NCI-H345 treated with DMSO at 0.1 percent for 48 hours (cell line): ENCODE results near the gene WFDC13.
"Not testable (repeated sequence)": the region's sequence is repeated elsewhere in the genome, so short reads cannot be mapped to it uniquely, and the experiment has no call there.

Experiments used
- DNase-seq: peaks from one replicate; lab custom pipeline; 2025; ENCODE audit not compliant: unreplicated experiment; lab: John Stamatoyannopoulos, UW

The WFDC13 gene

DNA sequence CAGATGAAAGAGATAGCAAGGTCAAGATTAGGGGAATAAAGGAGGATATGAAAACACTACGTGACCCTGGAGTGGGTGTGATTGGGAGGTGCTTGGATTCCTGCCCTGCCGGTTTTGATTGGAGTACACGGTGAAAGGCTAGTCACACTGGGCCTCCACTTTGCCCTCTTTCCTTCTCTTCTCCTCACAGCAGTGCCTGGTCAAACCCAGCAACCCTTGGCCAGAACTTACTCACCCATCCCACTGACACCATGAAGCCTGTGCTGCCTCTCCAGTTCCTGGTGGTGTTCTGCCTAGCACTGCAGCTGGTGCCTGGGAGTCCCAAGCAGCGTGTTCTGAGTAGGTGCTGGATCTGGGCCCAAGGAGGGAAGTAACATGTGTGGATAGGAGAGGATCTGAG, at the start of gene WFDC13:
Gene WFDC13, plus strand, starts transcription at position 166 of the 400 bp plus-strand sequence. Its CDS starts 86 bp downstream, at position 252.
- no peak for DNase-seq

DNA sequence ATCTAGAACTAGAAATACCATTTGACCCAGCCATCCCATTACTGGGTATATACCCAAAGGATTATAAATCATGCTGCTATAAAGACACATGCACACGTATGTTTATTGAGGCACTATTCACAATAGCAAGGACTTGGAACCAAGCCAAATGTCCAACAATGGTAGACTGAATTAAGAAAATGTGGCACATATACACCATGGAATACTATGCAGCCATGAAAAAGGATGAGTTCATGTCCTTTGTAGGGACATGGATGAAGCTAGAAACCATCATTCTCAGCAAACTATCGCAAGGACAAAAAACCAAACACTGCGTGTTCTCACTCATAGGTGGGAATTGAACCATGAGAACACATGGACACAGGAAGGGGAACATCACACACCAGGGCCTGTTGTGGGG, 44.8 kb upstream of the WFDC13 start:
- not testable (repeated sequence) for DNase-seq

DNA sequence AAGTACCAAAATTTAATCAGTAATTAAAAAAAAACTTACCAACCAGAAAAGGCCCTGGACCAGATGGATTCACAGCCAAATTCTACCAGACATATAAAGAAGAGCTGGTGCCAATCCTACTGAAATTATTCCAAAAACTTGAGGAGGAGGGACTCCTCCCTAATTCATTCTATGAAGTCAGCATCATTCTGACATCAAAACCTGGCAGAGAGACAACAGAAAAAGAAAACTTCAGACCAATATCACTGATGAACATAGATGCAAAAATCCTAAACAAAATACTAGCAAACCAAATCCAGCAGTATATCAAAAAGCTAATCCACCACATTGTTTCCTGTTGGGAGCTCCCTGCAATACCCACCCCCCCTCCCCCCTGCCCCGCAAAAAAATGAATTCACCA, 31.7 kb upstream of the WFDC13 start, which contains the start of gene WFDC11:
Gene WFDC11, minus strand, starts transcription at position 101 of the 400 bp plus-strand sequence. CDS start 19,639 bp downstream, outside the sequence.
- no peak for DNase-seq

DNA sequence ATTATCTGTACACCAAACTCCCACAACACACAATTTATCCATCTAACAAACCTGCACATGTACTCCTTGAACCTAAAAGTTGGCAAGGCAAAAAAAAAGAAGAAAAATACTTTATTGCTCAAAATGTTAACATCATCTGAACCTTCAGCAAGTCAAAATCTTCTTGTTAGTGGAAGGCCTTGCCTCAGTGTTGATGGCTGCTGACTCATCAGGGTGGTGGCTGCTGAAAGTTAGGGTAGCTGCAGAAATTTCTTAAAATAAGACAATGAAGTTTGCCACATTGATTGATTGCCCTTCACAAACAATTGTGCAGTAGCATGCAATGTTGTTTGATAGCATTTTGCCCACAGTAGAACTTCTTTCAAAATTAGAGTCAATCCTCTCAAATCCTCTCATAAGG, 29.1 kb upstream of the WFDC13 start:
- no peak for DNase-seq

- DNase-seq = no peak
Observed at GRCh38 chr20:45679650-45680049, 22.2 kb upstream of the WFDC13 start.

DNA sequence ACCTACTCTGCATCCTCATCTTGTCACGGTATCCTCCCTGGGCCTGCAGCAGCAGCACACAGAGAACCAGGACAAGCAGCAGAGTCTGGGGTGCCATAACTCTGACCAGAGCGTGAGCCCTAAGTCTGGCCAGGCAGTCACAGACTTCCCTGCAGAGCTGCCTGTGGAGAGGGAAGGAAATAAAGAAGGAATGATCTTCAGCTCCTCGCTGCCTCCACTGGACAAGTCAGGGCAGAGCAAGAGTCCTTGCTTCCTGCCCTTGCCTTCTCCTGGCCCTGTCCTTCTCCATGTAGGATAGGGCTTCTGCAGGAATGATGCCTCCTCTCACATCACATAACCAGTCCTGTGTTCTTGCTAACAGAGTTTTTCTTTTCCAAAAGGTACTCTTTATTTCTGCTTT, 15.9 kb upstream of the WFDC13 start:
- no peak for DNase-seq

DNA sequence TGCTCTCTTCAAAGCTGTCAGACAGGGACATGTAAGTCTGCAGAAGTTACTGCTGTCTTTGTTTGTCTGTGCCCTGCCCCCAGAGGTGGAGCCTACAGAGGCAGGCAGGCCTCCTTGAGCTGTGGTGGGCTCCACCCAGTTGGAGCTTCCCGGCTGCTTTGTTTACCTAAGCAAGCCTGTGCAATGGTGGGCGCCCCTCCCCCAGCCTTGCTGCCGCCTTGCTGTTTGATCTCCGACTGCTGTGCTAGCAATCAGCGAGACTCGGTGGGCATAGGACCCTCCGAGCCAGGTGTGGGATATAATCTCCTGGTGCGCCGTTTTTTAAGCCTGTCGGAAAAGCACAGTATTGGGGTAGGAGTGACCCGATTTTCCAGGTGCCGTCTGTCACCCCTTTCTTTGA, 8.5 kb upstream of the WFDC13 start:
- not testable (repeated sequence) for DNase-seq

DNA sequence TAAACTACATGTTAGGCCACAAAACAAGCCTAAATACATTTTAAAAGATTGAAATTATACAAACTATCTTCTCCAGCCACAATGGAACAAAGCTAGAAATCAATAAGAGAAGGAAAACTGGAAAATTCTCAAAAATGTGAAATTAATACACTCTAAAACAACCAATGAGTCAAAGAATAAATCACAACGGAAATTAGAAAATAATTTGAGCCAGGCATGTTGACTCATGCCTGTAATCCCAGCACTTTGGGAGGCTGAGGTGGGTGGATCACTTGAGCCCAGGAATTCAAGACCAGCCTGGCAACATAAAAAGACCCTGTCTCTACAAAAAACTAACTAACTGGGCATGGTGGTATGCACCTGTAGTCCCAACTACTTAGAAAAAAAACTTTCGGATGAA, 6.3 kb upstream of the WFDC13 start:
- DNase-seq = no peak

DNA sequence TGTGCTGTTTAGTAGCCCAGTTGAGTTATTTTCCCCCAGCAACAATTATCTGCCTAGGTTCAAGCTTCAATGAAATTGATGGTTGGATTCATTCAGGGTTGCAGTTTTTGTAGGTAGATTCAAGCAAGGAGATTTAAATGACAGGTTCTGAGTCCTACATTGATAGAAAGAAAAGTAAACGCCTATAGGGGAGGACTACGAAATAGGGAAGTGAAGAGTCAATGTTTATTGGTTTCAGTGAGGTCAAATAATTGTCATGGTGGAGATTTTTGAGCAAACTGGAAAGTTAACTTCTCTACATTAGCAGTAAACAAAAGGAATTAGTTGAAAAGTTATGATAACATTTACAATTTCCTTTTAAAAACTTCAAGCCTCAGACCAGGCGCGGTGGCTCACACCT, 734 bp upstream of the WFDC13 start:
- DNase-seq = no peak

DNA sequence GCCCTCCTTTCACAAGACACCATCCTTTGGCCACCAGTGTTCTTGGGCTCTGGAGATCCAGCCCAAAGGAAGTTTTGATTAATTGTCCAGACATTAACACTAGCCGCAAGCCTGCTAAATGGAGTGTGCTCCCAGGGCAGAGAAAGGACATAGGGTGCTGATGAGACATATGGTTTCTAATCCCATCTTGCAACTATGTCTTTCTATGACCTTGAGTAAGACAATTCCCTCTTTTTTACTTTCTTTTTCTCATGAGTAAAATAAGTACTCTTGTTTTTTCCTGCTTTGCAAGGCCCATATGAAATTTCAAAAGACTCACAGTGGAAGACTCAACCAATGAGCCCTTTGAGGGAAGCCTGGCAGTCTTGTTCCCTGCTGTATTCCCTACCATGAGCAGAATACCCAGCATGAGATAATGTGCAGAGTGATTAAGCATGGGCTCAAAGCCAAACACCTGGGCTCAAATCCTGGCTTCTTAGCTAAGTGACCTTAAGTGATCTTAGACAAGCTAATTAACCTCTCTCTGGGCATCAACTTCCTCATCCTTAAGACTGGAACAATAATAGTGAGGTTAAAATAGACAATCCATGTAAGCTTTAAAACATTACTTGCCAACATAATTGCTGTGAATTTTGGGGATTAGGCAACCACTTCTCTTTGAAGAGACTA, 3.3 kb downstream of the WFDC13 start, which contains the start of gene WFDC10B:
Gene WFDC10B, minus strand, starts transcription at position 51 of the 669 bp plus-strand sequence. CDS start 19,027 bp downstream, outside the sequence.
- DNase-seq = no peak

DNA sequence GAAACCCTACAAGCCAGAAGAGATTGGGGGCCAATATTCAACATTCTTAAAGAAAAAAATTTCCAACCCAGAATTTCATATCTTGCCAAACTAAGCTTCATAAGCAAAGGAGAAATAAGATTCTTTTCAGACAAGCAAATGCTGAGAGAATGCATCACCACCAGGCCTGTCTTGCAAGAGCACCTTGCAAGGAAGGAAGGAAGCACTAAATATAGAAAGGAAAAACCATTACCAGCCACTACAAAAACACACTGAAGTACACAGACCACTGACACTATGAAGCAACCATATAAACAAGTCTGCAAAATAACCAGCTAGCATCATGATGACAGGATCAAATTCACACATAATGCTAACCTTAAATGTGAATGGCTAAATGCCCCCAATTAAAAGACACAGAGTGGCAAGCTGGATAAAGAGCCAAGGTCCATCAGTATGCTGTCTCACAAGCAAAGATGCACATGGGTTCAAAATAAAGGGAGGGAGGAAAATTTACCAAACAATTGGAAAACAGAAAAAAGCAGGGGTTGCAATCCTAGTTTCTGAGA, 14.4 kb downstream of the WFDC13 start:
- DNase-seq = not testable (repeated sequence)

DNA sequence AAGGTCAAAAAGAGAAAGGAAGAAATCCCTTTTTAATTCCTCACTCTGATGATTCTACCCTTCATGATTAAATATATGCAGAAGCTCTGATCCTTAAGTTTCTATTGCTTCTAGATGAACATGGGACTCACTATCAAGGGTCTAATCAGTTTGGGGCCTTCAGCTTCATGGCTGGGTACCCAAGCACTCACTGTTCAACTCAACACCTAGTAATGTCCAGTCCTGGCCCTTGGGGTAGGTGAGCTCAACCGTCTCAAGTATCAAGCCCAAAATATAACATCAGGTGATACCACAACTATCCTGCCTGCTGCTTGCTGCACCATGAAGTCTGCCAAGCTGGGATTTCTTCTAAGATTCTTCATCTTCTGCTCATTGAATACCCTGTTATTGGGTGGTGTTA, 20.2 kb downstream of the WFDC13 start, which contains the start of gene SPINT4:
Gene SPINT4, plus strand, starts transcription at position 301 of the 400 bp plus-strand sequence. Its CDS starts 21 bp downstream, at position 322.
- DNase-seq = no peak

DNA sequence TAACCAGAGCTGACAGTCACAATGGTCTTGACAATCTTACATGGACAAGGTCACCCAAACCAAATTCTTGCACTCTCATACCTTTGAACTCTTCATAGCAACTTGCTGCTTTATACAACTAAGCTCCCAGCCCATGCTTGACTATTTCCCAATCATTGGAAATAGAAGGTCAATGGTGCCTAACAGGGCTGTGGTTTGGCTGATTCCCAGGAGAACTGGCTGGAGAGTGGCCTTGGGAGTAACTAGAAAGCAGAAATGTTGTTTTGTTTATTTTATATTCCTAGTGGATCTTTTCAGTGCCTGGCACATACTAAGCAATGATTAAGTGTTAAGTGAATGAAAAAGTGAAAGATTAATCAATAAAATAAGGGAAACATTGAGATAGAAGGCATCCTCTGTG, 23.3 kb downstream of the WFDC13 start:
- DNase-seq = no peak

DNA sequence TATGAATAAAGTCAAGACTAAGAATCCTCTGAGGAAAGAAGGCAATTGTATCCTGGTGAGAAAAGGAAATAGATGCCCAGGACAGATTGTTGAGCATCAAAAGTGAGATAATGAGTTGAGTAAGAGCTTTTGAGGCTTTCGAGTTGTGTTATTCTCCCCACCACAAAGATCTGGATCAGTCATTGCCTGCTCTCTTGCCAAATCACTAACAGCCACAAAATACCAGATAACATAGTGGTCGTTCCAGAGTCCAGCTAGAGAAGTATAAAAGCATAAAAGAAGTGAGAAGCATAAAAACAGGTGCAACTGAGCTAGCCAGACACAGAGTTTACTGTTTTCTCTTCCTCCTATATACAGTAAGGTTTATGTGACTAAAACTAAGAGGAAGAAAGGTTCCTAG, 25.2 kb downstream of the WFDC13 start:
- no peak for DNase-seq

- DNase-seq = no peak
Observed at GRCh38 chr20:45732199-45732598, 30.4 kb downstream of the WFDC13 start.

GRCh38 chr20:45735552-45735951, 33.7 kb downstream of the WFDC13 start:
- no peak for DNase-seq

- DNase-seq = no peak
Observed at GRCh38 chr20:45735988-45736387, 34.1 kb downstream of the WFDC13 start.

- no peak for DNase-seq
Observed at GRCh38 chr20:45742596-45742995, 40.8 kb downstream of the WFDC13 start.

- no peak for DNase-seq
Observed at GRCh38 chr20:45745015-45745414, 43.2 kb downstream of the WFDC13 start.

- no peak for DNase-seq
Observed at GRCh38 chr20:45751721-45752120, 49.9 kb downstream of the WFDC13 start.

GRCh38 chr20:45752746-45753145, 50.9 kb downstream of the WFDC13 start:
- DNase-seq = no peak

GRCh38 chr20:45758096-45758495, 56.3 kb downstream of the WFDC13 start:
- no peak for DNase-seq
